Heart left ventricle (tissue), 13 donors: Measurements from ENCODE around the gene DNAL1.

Source experiments
- POLR2A ChIP-seq, 2 donors: fragments of 450-650 bp; IDR thresholded peaks; one replicate each; pipeline ENCODE4 v1.6.1; 2017; ENCODE audit warnings: antibody characterized with exemption in 2 of 2, mild to moderate bottlenecking in 2 of 2, moderate library complexity in 2 of 2
- TF ChIP-seq, protein P1 (sequence below), 12 donors: fragments of 200-600 bp; sonication (generic) in 4 of 12; IDR thresholded peaks; one replicate each; pipeline versions ENCODE4 v1.5.0 to v1.8.0; 2018 to 2022; ENCODE audit warnings: antibody characterized with exemption in 12 of 12, mild to moderate bottlenecking in 5 of 12
- donor health status: ischemic (EF 13 %, LVEDD 7.1; RV severe dilation, severe dysfunction).
- donor health status: DM: no; HTN: yes; CAD: no.
- donor health status: DM: no; HTN: no; CAD: no.
- donor health status: ischemic (EF 25% LVEDD 6.9; RV normal size, moderate dysfunction).
- donor health status: ischemic (EF 25% LVEDD 5.7; RV mildly dilated, moderate dysfunction).
- donor health status: ischemic (EF 35%, LVEDD 5.7; RV mildly dilated, moderate dysfunction).
- donor health status: nonischemic (EF 11% LVEDD 7.7; RV severe dilation, severe dysfunction).
- donor health status: DM: yes; HTN: yes; CAD: no.
- donor health status: PGD.
- donor health status: ischemic (EF 29% LVEDD 5.4; RV normal size, mild dysfunction).
- donor health status: nonischemic (EF 23%, LVEDD 6.1; RV moderate dilation, normal function).

DNA sequence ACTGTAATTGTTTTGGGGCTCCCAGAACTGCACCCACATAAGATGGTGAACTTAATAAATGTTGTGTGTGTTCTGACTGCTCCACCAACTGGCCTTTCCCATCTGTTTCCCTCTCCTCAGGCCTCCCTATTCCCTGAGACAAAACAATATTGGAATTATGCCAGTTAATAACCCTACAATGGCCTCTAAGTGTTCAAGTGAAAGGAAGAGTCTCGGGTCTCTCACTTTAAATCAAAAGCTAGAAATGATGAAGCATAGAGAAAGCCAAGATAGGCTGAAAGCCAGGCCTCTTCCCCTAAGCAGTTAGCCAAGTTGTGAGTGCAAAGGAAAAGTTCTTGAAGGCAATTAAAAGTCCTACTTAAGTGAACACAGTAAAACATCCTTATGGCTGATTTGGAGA, 19.1 kb upstream of the DNAL1 start:
- TF ChIP-seq, protein P1, sequence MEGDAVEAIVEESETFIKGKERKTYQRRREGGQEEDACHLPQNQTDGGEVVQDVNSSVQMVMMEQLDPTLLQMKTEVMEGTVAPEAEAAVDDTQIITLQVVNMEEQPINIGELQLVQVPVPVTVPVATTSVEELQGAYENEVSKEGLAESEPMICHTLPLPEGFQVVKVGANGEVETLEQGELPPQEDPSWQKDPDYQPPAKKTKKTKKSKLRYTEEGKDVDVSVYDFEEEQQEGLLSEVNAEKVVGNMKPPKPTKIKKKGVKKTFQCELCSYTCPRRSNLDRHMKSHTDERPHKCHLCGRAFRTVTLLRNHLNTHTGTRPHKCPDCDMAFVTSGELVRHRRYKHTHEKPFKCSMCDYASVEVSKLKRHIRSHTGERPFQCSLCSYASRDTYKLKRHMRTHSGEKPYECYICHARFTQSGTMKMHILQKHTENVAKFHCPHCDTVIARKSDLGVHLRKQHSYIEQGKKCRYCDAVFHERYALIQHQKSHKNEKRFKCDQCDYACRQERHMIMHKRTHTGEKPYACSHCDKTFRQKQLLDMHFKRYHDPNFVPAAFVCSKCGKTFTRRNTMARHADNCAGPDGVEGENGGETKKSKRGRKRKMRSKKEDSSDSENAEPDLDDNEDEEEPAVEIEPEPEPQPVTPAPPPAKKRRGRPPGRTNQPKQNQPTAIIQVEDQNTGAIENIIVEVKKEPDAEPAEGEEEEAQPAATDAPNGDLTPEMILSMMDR (IDR thresholded peaks at IDR 0.05), result no peak
- TF ChIP-seq POLR2A (IDR thresholded peaks at IDR 0.05), result no peak
